GM18873 (cell line): ENCODE measurements around the gene SH3PXD2A.

ENCODE experiments used
- ATAC-seq: cut with Tn5 transposase; IDR thresholded peaks from one replicate; pipeline ENCODE4 v1.9.1; 2021; ENCODE audit warnings: mild to moderate bottlenecking, moderate library complexity, moderate number of reproducible peaks; ENCODE audit not compliant: unreplicated experiment, low FRiP score

The SH3PXD2A gene

GRCh38 chr10:103555712-103556111 is 299.7 kb downstream of the SH3PXD2A start:
- no peak for ATAC-seq

- no peak for ATAC-seq
Measured at GRCh38 chr10:103555325-103555649, 300.1 kb downstream of the SH3PXD2A start.

- no peak for ATAC-seq
Measured at GRCh38 chr10:103554488-103555324, 300.7 kb downstream of the SH3PXD2A start.

DNA sequence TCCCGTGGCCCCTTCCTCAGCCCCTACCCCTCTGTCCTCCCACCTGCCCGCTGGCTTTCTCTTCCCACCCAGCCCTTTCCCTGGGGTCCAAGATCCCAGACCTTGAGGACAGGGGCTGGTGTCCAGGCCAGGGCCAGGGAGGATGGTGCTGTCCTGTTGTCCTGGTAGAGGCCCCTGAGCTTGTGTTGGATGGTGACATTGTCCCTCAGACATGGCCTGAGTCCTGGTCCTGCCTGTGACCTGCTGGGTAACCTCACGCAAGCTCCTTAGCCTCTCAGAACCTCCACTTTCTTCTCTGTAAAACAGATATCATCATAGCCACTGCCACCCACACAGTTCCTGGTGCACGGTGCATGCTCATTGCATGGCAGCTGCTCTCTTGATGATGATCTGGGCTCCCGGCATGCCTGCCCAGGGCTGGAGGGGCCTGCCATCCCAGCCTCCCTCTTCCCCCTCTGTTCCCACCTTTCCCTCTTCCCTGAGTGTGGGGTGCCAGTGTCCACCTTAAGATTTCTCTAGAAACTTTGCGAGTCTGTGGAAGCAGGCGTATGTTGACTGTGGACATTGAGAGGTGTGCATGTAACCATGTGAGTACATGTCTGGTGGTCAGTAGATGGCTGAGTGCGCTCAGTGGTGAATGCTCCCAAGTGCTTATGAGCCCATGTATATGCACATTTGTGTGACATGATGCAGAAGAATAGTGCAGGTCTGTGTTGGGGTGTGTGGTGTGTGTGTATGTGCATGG is 301.5 kb downstream of the SH3PXD2A start:
- ATAC-seq: no peak

- no peak for ATAC-seq
Measured at GRCh38 chr10:103552856-103553742, 302.3 kb downstream of the SH3PXD2A start.

DNA sequence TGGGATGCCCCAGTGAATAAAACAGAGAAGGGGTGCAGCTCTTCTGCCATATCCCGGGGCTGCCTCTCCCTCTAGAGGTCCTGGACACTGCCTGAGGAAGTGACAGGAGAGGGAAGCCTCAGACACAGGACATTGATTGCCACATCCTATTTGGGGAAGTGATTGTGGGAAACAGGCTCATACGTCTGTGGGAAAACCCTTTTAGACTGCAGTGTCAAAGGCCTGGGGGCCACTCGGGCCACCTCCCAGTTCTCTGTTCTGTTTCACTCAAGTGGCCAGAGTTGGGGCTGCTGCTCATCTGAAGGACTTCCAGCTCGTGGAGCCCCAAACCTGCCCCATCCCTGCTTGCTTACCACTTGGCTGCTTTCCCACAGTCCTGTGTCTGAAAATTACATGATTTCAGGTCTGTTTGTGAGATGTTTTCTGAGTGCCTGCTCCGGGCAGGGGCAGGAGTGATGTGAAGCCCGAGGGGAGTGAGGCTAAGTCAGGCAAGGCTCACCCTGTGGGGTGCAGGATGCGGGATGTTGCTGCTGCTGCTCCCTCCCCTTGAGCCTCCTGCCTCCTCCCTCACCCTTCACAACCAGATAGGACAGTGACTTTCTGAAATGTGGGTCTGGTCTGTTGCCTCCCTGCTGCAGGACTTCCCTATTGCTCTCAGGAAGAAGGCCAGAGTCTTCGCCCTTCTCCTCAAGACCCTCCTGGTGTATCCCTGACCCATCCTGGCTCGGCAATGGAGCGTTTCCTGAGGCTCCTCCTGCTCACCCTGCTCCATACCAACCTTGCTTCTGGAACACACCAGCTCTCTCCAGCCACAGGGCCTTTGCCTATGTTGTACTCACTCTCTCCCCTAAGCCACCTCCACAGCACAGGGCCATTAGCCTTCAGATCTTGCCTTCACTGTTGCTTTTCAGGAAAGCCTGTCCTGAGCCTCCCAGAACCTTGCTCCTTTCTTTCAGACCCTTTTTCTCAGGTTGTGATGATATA is 303.5 kb downstream of the SH3PXD2A start:
- no peak for ATAC-seq

DNA sequence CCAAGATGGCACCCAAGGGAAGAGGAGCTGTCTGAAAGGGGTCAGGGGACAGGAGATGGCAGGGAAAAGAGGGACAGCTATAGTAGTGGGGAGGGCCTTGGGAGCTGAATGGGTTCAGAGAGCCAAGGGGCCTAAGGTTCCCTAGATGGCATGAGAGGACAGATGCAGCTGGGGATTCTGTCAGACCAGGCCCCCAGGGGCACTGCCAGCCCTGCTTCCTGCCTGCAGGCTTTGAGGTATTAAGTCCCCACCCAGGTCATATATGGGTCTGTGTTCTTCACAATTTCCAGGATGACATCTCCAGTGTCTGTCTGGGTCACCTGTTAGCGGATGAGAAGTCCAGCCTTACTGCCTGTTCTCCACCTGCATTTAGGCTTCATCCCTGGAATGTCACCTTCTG is 305.1 kb downstream of the SH3PXD2A start:
- no peak for ATAC-seq

- ATAC-seq: no peak
Measured at GRCh38 chr10:103549349-103549685, 306.1 kb downstream of the SH3PXD2A start.

- ATAC-seq: no peak
Measured at GRCh38 chr10:103548581-103549348, 306.6 kb downstream of the SH3PXD2A start.

DNA sequence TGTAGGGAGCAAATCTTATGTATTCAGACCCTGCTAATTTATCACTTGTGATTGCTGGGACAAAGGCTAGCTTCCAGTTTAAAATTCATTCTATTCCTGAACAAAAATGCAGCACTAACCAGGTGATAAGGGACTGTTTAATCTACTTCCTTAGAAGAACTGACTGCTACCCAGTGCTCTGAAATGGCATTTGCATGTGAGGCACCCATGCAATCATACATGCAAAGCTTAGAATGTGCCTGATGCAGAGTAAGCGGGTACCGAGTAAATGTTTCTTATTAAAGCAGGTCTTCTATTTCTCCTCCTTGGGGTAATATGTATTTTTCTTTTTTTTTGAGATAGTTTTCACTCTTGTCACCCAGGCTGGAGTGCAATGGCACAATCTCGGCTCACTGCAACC is 307.4 kb downstream of the SH3PXD2A start:
- no peak for ATAC-seq

GRCh38 chr10:103547391-103547946 is 307.9 kb downstream of the SH3PXD2A start:
- ATAC-seq: no peak

- no peak for ATAC-seq
Measured at GRCh38 chr10:103546401-103546800, 309.0 kb downstream of the SH3PXD2A start.

DNA sequence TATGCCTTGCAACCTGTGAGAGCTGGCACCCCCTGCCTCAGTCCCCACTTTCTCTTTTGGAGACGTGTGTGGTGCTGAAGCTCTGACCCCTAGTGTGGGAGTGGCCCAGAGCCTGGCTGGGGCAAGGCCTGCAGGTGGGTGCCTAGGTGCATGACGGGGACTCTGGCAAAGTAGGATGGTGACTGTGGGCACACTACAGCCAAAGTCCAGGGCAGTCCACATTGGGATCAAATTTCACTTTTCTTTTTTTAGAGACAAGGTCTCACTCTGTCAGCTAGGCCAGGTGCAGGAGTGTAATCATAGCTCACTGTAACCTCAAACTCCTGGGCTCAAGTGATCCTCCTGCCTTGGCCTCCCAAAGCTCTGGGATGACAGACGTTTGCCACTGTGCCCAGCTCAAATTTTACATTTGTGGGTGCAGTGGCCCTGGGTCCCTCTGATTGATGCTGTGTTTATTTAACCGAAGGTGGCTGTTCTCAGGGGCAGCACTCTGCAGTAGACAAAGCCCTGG is 309.6 kb downstream of the SH3PXD2A start:
- ATAC-seq: no peak

DNA sequence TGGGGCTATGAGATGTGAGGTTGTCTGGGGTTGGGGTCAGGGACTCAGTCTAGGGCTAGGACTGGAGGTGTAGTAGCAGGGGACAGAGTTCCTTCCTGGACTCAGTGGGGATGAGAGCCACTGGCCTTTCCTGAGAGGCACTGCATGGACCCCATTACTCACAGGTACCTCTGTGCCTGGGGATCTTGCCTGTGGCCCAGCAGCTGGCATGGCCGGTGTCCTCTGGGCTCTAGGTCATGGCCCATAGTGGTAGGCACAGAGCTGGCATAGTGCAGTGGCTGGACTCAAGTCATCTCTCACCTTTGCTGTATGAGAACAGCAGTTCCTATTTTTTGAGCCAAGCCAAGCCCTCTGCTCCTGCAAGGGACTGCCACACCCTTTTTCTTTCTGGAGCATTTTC is 310.0 kb downstream of the SH3PXD2A start:
- ATAC-seq: no peak

DNA sequence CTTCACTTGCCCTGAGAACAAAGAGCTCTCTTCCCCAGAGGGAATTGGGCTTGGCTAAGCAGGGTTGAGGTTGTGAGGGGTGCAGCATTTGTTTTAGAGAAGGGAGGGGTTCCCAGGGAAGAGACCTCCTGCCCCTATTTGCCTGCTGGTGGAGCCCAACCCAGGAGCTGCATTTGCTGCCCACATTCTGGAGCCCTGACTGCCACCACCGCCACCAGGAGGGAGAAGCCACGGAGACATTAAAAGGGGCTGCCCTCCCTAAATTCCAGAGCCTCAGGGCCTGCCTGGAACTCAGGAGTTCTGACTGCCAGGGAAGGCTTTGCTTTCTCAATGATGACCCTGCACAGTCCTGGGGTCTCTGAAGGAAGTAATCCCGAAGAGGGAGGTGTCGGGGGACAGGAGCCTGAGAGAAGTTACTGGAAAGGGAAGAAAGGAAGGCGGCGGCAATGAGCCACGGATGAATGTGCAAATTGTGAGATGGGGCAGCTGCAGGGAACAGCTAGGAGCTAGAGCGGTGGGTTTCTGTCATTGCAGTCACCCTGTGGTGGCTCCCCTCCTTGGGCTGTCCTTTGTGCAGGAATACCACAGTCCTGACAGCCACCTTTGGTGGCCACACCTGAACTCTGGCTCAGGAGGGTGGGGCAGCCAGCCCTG is 310.6 kb downstream of the SH3PXD2A start:
- ATAC-seq: no peak
